GM18870 (cell line): ENCODE results near the gene HDX.
A peak's percentile ranks its signal among the peaks of the same experiment; 100 is the strongest.
"Not testable (repeated sequence)": the region's sequence is repeated elsewhere in the genome, so short reads cannot be mapped to it uniquely, and the experiment has no call there.

Source experiments
- ATAC-seq: cut with Tn5 transposase; IDR thresholded peaks from one replicate; pipeline ENCODE4 v1.9.1; 2021; ENCODE audit warnings: moderate library complexity; ENCODE audit not compliant: unreplicated experiment

Gene HDX

GRCh38 chrX:84340968-84341367 is 161.3 kb downstream of the HDX start:
- ATAC-seq: no peak

GRCh38 chrX:84339507-84340364 is 162.5 kb downstream of the HDX start:
- ATAC-seq: peak; percentile 86

GRCh38 chrX:84336646-84337045 is 165.6 kb downstream of the HDX start:
- ATAC-seq: no peak

- no peak for ATAC-seq
Observed at GRCh38 chrX:84335121-84335520, 167.1 kb downstream of the HDX start.

- ATAC-seq: peak; percentile 70
Observed at GRCh38 chrX:84322083-84322827, 180.0 kb downstream of the HDX start.

GRCh38 chrX:84320614-84321013 is 181.6 kb downstream of the HDX start:
- ATAC-seq: no peak

GRCh38 chrX:84320023-84320422 is 182.2 kb downstream of the HDX start:
- ATAC-seq: no peak

GRCh38 chrX:84318661-84319060 is 183.6 kb downstream of the HDX start:
- ATAC-seq: no peak

- ATAC-seq: not testable (repeated sequence)
Observed at GRCh38 chrX:84315946-84316345, 186.3 kb downstream of the HDX start.
